Mucosa of rectum (tissue), 2 donors: ENCODE results near the gene SMIM5.

ENCODE experiments used
- H3K27ac ChIP-seq, 2 donors: one replicate each; pipeline ENCODE4 v1.7.0; 2013; ENCODE audit warnings: inconsistent platforms in 2 of 2, low read depth in 2 of 2, low read length in 2 of 2
- H3K27me3 ChIP-seq, 2 donors: one replicate each; pipeline ENCODE4 v1.7.0; 2013; ENCODE audit warnings: low read length in 2 of 2; ENCODE audit not compliant: control insufficient read depth in 2 of 2, insufficient read depth in 2 of 2
- H3K36me3 ChIP-seq, 2 donors: one replicate each; pipeline ENCODE4 v1.7.0; 2013; ENCODE audit warnings: low read length in 2 of 2; ENCODE audit not compliant: control insufficient read depth in 2 of 2, insufficient read depth in 2 of 2
- H3K4me1 ChIP-seq, 2 donors: one replicate each; pipeline ENCODE4 v1.7.0; 2013; ENCODE audit warnings: low read length in 2 of 2, mild to moderate bottlenecking in 1 of 2; ENCODE audit not compliant: control insufficient read depth in 2 of 2, insufficient read depth in 2 of 2
- H3K4me3 ChIP-seq, 2 donors: one replicate each; pipeline ENCODE4 v1.7.0; 2013; ENCODE audit warnings: low read length in 2 of 2
- H3K9ac ChIP-seq, 2 donors: one replicate each; pipeline ENCODE4 v1.7.0; 2013; ENCODE audit warnings: low read length in 2 of 2, low read depth in 1 of 2, mild to moderate bottlenecking in 1 of 2
- H3K9me3 ChIP-seq, 2 donors: one replicate each; pipeline ENCODE4 v1.7.0; 2013; ENCODE audit warnings: low read length in 2 of 2; ENCODE audit not compliant: control insufficient read depth in 2 of 2
- donor health status: healthy.
- donor health status: Normal muscosa, but diverticular disease.

The SMIM5 gene

GRCh38 chr17:75624714-75625345 is 8.4 kb upstream of the SMIM5 start:
- no peaks in the 10 kb centered on the region for H3K9me3 ChIP-seq
- H3K27me3 ChIP-seq, result no peaks in the 10 kb centered on the region
- no peak overlapping the region for H3K9ac ChIP-seq
- no peak overlapping the region for H3K27ac ChIP-seq
- peaks cover 40 to 49% of the 10 kb centered on the region in 2 donors for H3K36me3 ChIP-seq
- H3K4me1 ChIP-seq, result no peaks in the 10 kb centered on the region
- H3K4me3 ChIP-seq, result no peak overlapping the region

DNA sequence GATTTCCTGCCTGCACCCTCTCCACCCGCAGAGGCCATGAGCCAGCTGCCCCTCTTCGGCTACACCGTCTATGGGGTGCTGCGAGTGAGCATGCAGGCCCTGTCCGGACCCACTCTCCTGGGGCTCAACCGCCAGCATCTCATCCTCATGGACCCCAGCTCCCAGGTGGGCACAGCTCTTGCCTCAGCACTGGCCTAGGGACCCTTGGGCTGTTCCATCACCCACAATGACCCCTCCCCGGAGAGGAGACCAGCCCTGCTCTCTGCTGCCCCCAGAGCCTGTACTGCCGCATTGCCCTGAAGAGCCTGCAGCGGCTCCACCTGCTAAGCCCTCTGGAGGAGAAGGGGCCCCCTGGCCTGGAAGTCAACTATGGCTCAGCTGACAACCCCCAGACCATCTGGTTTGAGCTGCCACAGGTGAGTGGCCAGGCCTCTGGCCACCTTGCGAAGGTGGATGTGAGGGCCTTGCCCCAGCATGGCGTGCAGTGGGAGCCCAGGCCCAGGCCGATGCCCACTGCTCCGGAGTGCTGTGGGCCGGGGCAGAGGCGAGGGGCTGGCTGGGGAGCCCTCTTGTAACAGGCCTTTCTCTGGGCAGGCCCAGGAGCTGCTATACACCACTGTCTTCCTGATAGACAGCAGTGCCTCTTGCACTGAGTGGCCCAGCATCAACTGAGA is 7.3 kb upstream of the SMIM5 start:
- no peak overlapping the region for H3K27ac ChIP-seq
- H3K4me3 ChIP-seq, result no peak overlapping the region
- no peaks in the 10 kb centered on the region for H3K27me3 ChIP-seq
- H3K4me1 ChIP-seq, result no peaks in the 10 kb centered on the region
- peaks cover 36 to 45% of the 10 kb centered on the region in 2 donors for H3K36me3 ChIP-seq
- no peak overlapping the region for H3K9ac ChIP-seq
- H3K9me3 ChIP-seq, result no peaks in the 10 kb centered on the region

GRCh38 chr17:75626496-75627038 is 6.7 kb upstream of the SMIM5 start:
- H3K4me1 ChIP-seq, result no peaks in the 10 kb centered on the region
- H3K4me3 ChIP-seq, result no peak overlapping the region
- H3K36me3 ChIP-seq, result peaks cover 31 to 40% of the 10 kb centered on the region in 2 donors
- H3K9me3 ChIP-seq, result no peaks in the 10 kb centered on the region
- no peak overlapping the region for H3K9ac ChIP-seq
- no peaks in the 10 kb centered on the region for H3K27me3 ChIP-seq
- no peak overlapping the region for H3K27ac ChIP-seq

GRCh38 chr17:75627094-75627493 is 6.1 kb upstream of the SMIM5 start:
- Histone ChIP-seq H3K36me3 (peaks cover 32 to 35% of the 10 kb centered on the region in 2 donors), H3K4me1 (peaks cover 0 to 3% of the 10 kb centered on the region in 2 donors), H3K9me3 (no peaks in the 10 kb centered on the region), H3K9ac (no peak overlapping the region), H3K4me3 (no peak overlapping the region), H3K27ac (no peak overlapping the region), H3K27me3 (no peaks in the 10 kb centered on the region)

DNA sequence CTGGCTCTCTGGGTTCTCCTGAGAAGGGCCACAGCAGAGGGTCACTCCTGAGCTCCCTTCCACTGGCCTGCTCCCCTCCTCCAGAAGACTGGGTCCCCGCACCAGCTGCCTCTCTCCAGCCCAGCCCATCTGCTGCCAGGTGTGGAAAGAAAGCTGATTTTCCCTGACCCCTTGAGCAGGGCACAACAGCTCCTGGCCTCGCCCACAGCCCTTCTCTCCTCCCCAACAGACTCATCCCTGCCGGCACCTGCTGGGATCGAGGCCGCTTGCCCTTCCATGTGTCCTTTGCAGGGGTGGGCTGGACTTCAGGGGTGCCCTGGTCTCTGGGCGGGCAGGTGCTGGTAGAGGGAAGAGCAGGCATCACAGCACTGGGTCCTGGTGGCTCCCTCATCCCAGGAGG is 4.8 kb upstream of the SMIM5 start:
- Histone ChIP-seq H3K4me3 (no peak overlapping the region), H3K9ac (no peak overlapping the region), H3K36me3 (peaks cover 28 to 32% of the 10 kb centered on the region in 2 donors), H3K27me3 (no peaks in the 10 kb centered on the region), H3K9me3 (no peaks in the 10 kb centered on the region), H3K27ac (no peak overlapping the region), H3K4me1 (peaks cover 10 to 12% of the 10 kb centered on the region in 2 donors)

DNA sequence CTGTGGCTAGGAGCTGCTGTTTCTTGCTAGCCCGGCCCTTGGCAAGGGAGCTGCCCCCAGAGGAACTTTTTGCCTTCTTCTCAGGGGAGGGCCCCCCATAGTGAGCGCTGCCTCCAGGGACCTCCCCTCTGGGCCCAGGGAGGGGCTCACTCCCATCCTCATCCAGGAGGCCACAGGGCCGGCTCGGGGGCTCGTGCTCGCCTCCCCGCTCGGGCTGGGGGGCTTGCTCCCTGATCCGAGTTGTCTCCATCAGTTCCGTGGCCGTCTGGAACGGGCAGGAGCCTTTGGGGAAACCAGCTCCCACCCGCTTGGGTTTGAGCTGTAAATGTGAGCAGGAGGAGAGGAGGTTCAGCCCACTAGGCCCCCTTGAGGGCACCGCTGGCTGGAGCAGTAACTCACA is 4.1 kb upstream of the SMIM5 start:
- Histone ChIP-seq H3K36me3 (peaks cover 28 to 32% of the 10 kb centered on the region in 2 donors), H3K9me3 (no peaks in the 10 kb centered on the region), H3K4me1 (peaks cover 17 to 19% of the 10 kb centered on the region in 2 donors), H3K9ac (no peak overlapping the region), H3K27me3 (no peaks in the 10 kb centered on the region), H3K27ac (no peak overlapping the region), H3K4me3 (no peak overlapping the region)

- no peaks in the 10 kb centered on the region for H3K9me3 ChIP-seq
- H3K9ac ChIP-seq, result no peak overlapping the region
- no peaks in the 10 kb centered on the region for H3K27me3 ChIP-seq
- peaks cover 18 to 25% of the 10 kb centered on the region in 2 donors for H3K36me3 ChIP-seq
- H3K4me3 ChIP-seq, result no peak overlapping the region
- no peak overlapping the region for H3K27ac ChIP-seq
- peaks cover 24 to 31% of the 10 kb centered on the region in 2 donors for H3K4me1 ChIP-seq
Measured at GRCh38 chr17:75630071-75630917, 2.9 kb upstream of the SMIM5 start.

- Histone ChIP-seq H3K27me3 (no peaks in the 10 kb centered on the region), H3K27ac (no peak overlapping the region), H3K9ac (no peak overlapping the region), H3K36me3 (peaks cover 8 to 18% of the 10 kb centered on the region in 2 donors), H3K9me3 (no peaks in the 10 kb centered on the region), H3K4me1 (peaks cover 33 to 41% of the 10 kb centered on the region in 2 donors), H3K4me3 (no peak overlapping the region)
Measured at GRCh38 chr17:75631353-75631752, 1.9 kb upstream of the SMIM5 start.

GRCh38 chr17:75632428-75632827 is 806 bp upstream of the SMIM5 start:
- peak overlapping the region in 1 of 2 donors; percentile 80 for H3K27ac ChIP-seq
- peaks cover 0 to 7% of the 10 kb centered on the region in 2 donors for H3K36me3 ChIP-seq
- H3K9me3 ChIP-seq, result no peaks in the 10 kb centered on the region
- H3K9ac ChIP-seq, result no peak overlapping the region
- H3K4me3 ChIP-seq, result no peak overlapping the region
- no peaks in the 10 kb centered on the region for H3K27me3 ChIP-seq
- peaks cover 44 to 51% of the 10 kb centered on the region in 2 donors for H3K4me1 ChIP-seq
